HepG2 (cell line): ENCODE data around the gene SUCLG2.

Experiments used
- FOXO1 ChIP-seq: sonication (generic); formaldehyde crosslinking; IDR thresholded peaks from 2 replicates; pipeline ENCODE4 v1.4.0; 2020; ENCODE audit warnings: missing genetic modification reagents
- IKZF1 ChIP-seq: fragments of 450-650 bp; IDR thresholded peaks from 2 replicates; pipeline ENCODE4 v1.7.1; 2016
- TF ChIP-seq, protein P1 (sequence below): sonication (generic); formaldehyde crosslinking; IDR thresholded peaks from 2 replicates; pipeline ENCODE4 v1.4.0; 2020; ENCODE audit warnings: missing genetic modification reagents

DNA sequence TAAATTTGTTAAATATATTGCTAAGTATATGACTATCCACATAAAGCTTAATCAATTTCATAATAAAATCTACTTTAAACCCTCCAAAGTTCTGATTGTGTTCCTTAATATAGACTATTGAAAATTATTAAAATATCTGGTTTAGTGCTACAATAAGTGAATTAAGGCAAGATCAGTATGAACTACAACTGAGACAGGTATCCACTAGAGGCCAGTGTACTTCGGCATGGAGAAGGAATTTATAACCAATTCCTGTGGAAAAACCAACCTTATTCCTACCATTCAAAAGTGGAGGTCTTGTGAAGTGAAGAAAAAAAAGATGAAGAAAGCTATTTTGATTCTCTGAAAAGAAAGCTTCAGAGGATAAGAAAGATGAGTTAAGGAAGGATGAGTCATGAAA lies 237.7 kb downstream of the SUCLG2 start:
- TF ChIP-seq, protein P1, sequence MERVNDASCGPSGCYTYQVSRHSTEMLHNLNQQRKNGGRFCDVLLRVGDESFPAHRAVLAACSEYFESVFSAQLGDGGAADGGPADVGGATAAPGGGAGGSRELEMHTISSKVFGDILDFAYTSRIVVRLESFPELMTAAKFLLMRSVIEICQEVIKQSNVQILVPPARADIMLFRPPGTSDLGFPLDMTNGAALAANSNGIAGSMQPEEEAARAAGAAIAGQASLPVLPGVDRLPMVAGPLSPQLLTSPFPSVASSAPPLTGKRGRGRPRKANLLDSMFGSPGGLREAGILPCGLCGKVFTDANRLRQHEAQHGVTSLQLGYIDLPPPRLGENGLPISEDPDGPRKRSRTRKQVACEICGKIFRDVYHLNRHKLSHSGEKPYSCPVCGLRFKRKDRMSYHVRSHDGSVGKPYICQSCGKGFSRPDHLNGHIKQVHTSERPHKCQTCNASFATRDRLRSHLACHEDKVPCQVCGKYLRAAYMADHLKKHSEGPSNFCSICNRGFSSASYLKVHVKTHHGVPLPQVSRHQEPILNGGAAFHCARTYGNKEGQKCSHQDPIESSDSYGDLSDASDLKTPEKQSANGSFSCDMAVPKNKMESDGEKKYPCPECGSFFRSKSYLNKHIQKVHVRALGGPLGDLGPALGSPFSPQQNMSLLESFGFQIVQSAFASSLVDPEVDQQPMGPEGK (CRISPR knock-in tag), result no peak
- TF ChIP-seq FOXO1 (CRISPR knock-in tag) (no peak), IKZF1 (no peak)
